HepG2 (cell line): ENCODE measurements around the gene CNTN4. TPM values are rescaled to one million over a fixed set of nuclear protein-coding genes. Genes with fewer than 3 reads are reported as not detected.

Source experiments
- ATAC-seq: fragments of 200-7000 bp; cut with Tn5 transposase; 3 replicates; pipeline ENCODE4 v1.9.1; 2020; ENCODE audit warnings: mild to moderate bottlenecking, moderate library complexity
- BruUV-seq: library from RNA; stranded (reverse); fragments of 400-500 nt; replicated peaks from 2 replicates; lab custom pipeline; 2021; lab: Mats Ljungman, UMichigan
- CTCF ChIA-PET: fragments of 300-600 bp; formaldehyde crosslinking; extraction: SDS; loops from one replicate; lab custom pipeline; 2021; ENCODE audit warnings: low total read pairs, inconsistent platforms, low intra/inter-chr PET ratio; lab: Yijun Ruan, JAX
- POLR2A ChIA-PET: fragments of 350-600 bp; sonication (Branson Sonifier 250); formaldehyde crosslinking; loops from one replicate; lab custom pipeline; 2020; ENCODE audit warnings: antibody characterized with exemption, inconsistent platforms; lab: Yijun Ruan, JAX
- DNase-seq: peaks from one replicate; pipeline ENCODE4 v3.0.0-alpha.2; 2015; ENCODE audit warnings: low spot score
- FAIRE-seq: peaks from 3 replicates; lab custom pipeline; 2011; peaks lifted over from hg19 to GRCh38; lab: Jason Lieb, UNC
- H2AFZ ChIP-seq: one replicate; pipeline ENCODE4 v1.6.1; 2011; ENCODE audit warnings: low read length, inconsistent platforms
- H3K27ac ChIP-seq: fragments of 300-600 bp; 3 replicates; pipeline ENCODE4 v1.8.0; 2011; ENCODE audit warnings: mixed run types, mild to moderate bottlenecking, mixed read lengths, low read length, inconsistent platforms; ENCODE audit not compliant: insufficient read depth; ENCODE audit errors: extremely low read length
- H3K27me3 ChIP-seq, 2 experiments: fragments of 200-600 bp in 1 of 2; 2 replicates in 1 of 2; 3 replicates in 1 of 2; pipeline versions ENCODE4 v1.6.0 to v1.8.0; 2011; ENCODE audit warnings: low read length in 2 of 2, mild to moderate bottlenecking in 2 of 2, moderate library complexity in 2 of 2, inconsistent platforms in 1 of 2; ENCODE audit not compliant: insufficient read depth in 2 of 2, control insufficient read depth in 1 of 2
- H3K36me3 ChIP-seq, 2 experiments: fragments of 200-600 bp in 1 of 2; replicated peaks in 1 of 2; 2 replicates in 1 of 2; 3 replicates in 1 of 2; pipeline versions ENCODE4 v1.5.1 to v1.8.0; 2011; ENCODE audit warnings: low read length in 2 of 2, inconsistent platforms in 1 of 2; ENCODE audit not compliant: insufficient read depth in 2 of 2, control insufficient read depth in 1 of 2
- H3K4me1 ChIP-seq: 2 replicates; pipeline ENCODE4 v1.5.1; 2012; ENCODE audit warnings: low read length, inconsistent platforms; ENCODE audit not compliant: insufficient read depth
- H3K4me2 ChIP-seq: 2 replicates; pipeline ENCODE4 v1.6.0; 2011; ENCODE audit warnings: low read depth, low read length, inconsistent platforms
- H3K4me3 ChIP-seq, 3 experiments: fragments of 200-600 bp in 1 of 3; sonication (generic), shearing (Covaris generic) in 1 of 3; replicated peaks in 1 of 3; 2 replicates each; pipeline ENCODE4 v1.5.1; 2011 to 2016; ENCODE audit warnings: low read length in 3 of 3, inconsistent platforms in 2 of 3, low read depth in 2 of 3, mild to moderate bottlenecking in 2 of 3, control low read depth in 1 of 3, mixed read lengths in 1 of 3; ENCODE audit not compliant: insufficient read depth in 1 of 3
- H3K79me2 ChIP-seq: one replicate; pipeline ENCODE4 v1.6.1; 2011; ENCODE audit warnings: low read length, inconsistent platforms; ENCODE audit not compliant: insufficient read depth
- H3K9ac ChIP-seq: 2 replicates; pipeline ENCODE4 v1.6.0; 2011; ENCODE audit warnings: mild to moderate bottlenecking, low read depth, low read length, inconsistent platforms; ENCODE audit not compliant: insufficient read depth
- H3K9me3 ChIP-seq: 2 replicates; pipeline ENCODE4 v1.5.1; 2012; ENCODE audit warnings: mild to moderate bottlenecking, low read length
- H4K20me1 ChIP-seq: 2 replicates; pipeline ENCODE4 v1.6.0; 2011; ENCODE audit warnings: inconsistent platforms, mild to moderate bottlenecking, low read length, moderate library complexity; ENCODE audit not compliant: insufficient read depth
- CBX5 ChIP-seq: sonication (generic); formaldehyde crosslinking; IDR thresholded peaks from 2 replicates; pipeline ENCODE4 v1.4.0; 2020; ENCODE audit warnings: missing genetic modification reagents, borderline replicate concordance
- EEA1 ChIP-seq: sonication (generic); formaldehyde crosslinking; IDR thresholded peaks from 2 replicates; pipeline ENCODE4 v1.5.1; 2020; ENCODE audit warnings: mild to moderate bottlenecking, missing genetic modification reagents, borderline replicate concordance
- HMGXB4 ChIP-seq, 2 experiments: sonication (generic) in 1 of 2; formaldehyde crosslinking in 1 of 2; IDR thresholded peaks; 2 replicates each; pipeline versions ENCODE4 v1.4.0 to v1.6.1; 2018 to 2020; ENCODE audit warnings: missing genetic modification reagents in 2 of 2, borderline replicate concordance in 1 of 2, low read depth in 1 of 2, mild to moderate bottlenecking in 1 of 2, missing biosample characterization in 1 of 2
- NCOA5 ChIP-seq: sonication (generic); formaldehyde crosslinking; IDR thresholded peaks from 2 replicates; pipeline ENCODE4 v1.4.0; 2020; ENCODE audit warnings: missing genetic modification reagents
- PBX3 ChIP-seq: sonication (generic); formaldehyde crosslinking; IDR thresholded peaks from 2 replicates; pipeline ENCODE4 v1.8.1; 2023; ENCODE audit warnings: missing genetic modification reagents, inconsistent platforms, borderline replicate concordance
- POLR2A ChIP-seq, 2 experiments: IDR thresholded peaks; 2 replicates each; pipeline ENCODE4 v1.6.1; 2011; ENCODE audit warnings: low read depth in 2 of 2, low read length in 2 of 2, mild to moderate bottlenecking in 1 of 2, moderate library complexity in 1 of 2; ENCODE audit not compliant: insufficient read depth in 1 of 2
- SETDB1 ChIP-seq: sonication (generic); formaldehyde crosslinking; IDR thresholded peaks from 2 replicates; pipeline ENCODE4 v1.5.1; 2020; ENCODE audit warnings: missing genetic modification reagents, mild to moderate bottlenecking, borderline replicate concordance
- SOX13 ChIP-seq, 3 experiments: fragments of 450-650 bp in 1 of 3; sonication (generic) in 1 of 3; formaldehyde crosslinking in 1 of 3; IDR thresholded peaks in 2 of 3; conservative IDR thresholded peaks in 1 of 3; 2 replicates each; pipeline versions ENCODE4 v1.5.0 to v1.6.1; 2016 to 2020; ENCODE audit warnings: antibody characterized with exemption in 1 of 3, mild to moderate bottlenecking in 1 of 3, missing compliant biosample characterization in 1 of 3, missing genetic modification reagents in 1 of 3, moderate library complexity in 1 of 3
- TEAD2 ChIP-seq: sonication (generic); formaldehyde crosslinking; IDR thresholded peaks from 2 replicates; pipeline ENCODE4 v1.9.0; 2021; ENCODE audit warnings: missing genetic modification reagents
- ZBTB14 ChIP-seq: sonication (generic); formaldehyde crosslinking; IDR thresholded peaks from 2 replicates; pipeline ENCODE4 v1.4.0; 2020; ENCODE audit warnings: missing genetic modification reagents
- ZNF530 ChIP-seq: sonication (generic); formaldehyde crosslinking; IDR thresholded peaks from 2 replicates; pipeline ENCODE4 v1.5.0; 2020; ENCODE audit warnings: low read depth, mild to moderate bottlenecking, missing genetic modification reagents
- ZNF570 ChIP-seq: sonication (generic); formaldehyde crosslinking; IDR thresholded peaks from 2 replicates; pipeline ENCODE4 v1.4.0; 2020; ENCODE audit warnings: mild to moderate bottlenecking, missing genetic modification reagents, borderline replicate concordance
- ZNF75D ChIP-seq: sonication (generic); formaldehyde crosslinking; IDR thresholded peaks from 2 replicates; pipeline ENCODE4 v1.8.1; 2023; ENCODE audit warnings: missing genetic modification reagents, mild to moderate bottlenecking, borderline replicate concordance
- ZNF781 ChIP-seq: sonication (generic); formaldehyde crosslinking; IDR thresholded peaks from 2 replicates; pipeline ENCODE4 v1.5.1; 2020; ENCODE audit warnings: borderline replicate concordance, mild to moderate bottlenecking, missing genetic modification reagents; ENCODE audit errors: not compliant biosample characterization
- WGBS: methylation state at CpG from one replicate; pipeline ENCODE4 v1.1.6; 2017; ENCODE audit warnings: low lambda C conversion rate; 5-methylcytosine and 5-hydroxymethylcytosine counted together
- in situ Hi-C: cut with HindIII; loops from 2 replicates; pipeline ENCODE4 v1.10.0; 2017; ENCODE audit warnings: low pct_unique_long_range_greater_than_20kb; ENCODE audit not compliant: extremely low pct_ligation_motif_present
- intact Hi-C: fragments of 100-400 bp; cut with micrococcal nuclease; formaldehyde crosslinking; loops from one replicate; pipeline ENCODE4 v1.10.0; 2022; ENCODE audit not compliant: unreplicated experiment
- polyA plus RNA-seq, 8 experiments: library from polyadenylated mRNA; depleted of rRNA in 3 of 8; stranded (reverse) in 7 of 8; unstranded in 1 of 8; fragments of >200 nt; fragmentation: Illumina TruSeq in 4 of 8; extraction: Trizol in 4 of 8; gene quantifications; 2 replicates each; pipeline versions ENCODE4 v1.2.1 to v1.2.3, GENCODE V29; 2011 to 2016; ENCODE audit warnings: low read depth in 4 of 8, missing spikeins in 1 of 8, mixed read lengths in 1 of 8; ENCODE audit not compliant: insufficient read depth in 1 of 8
- total RNA-seq, 5 experiments: library from RNA; depleted of rRNA; stranded (reverse); fragments of >200 nt; fragmentation: Illumina TruSeq; extraction: Trizol; gene quantifications; 2 replicates each; pipeline ENCODE4 v1.2.3, GENCODE V29; 2016; ENCODE audit warnings: low read depth in 1 of 5

CNTN4 gene
- total and polyA plus RNA-seq, 2 of the 13 experiments (the other 11 are each of a cell fraction or from before 2014, with no cell fraction given), result 0.01 to 0.13 TPM

GRCh38 chr3:2770451-2770850 is 671.8 kb downstream of the CNTN4 start:
- TF ChIP-seq ZNF75D (CRISPR knock-in tag), result no peak
- no peak for TF ChIP-seq SETDB1 (CRISPR knock-in tag)
- TF ChIP-seq ZNF781 (CRISPR knock-in tag), result no peak
- TF ChIP-seq HMGXB4 (CRISPR knock-in tag; IDR thresholded peaks at IDR 0.05; ENCODE audit: borderline replicate concordance in 1 of 2, low read depth in 1 of 2), result no peak
- TF ChIP-seq EEA1 (CRISPR knock-in tag), result no peak
- TF ChIP-seq CBX5 (CRISPR knock-in tag), result no peak
- no peak for TF ChIP-seq TEAD2 (CRISPR knock-in tag)
- TF ChIP-seq POLR2A (IDR thresholded peaks at IDR 0.05; ENCODE audit: insufficient read depth in 1 of 2, low read depth in 2 of 2, low read length in 2 of 2), result no peak
- TF ChIP-seq ZNF530 (CRISPR knock-in tag), result no peak
- TF ChIP-seq SOX13 (IDR thresholded peaks at IDR 0.05), result no peak
- TF ChIP-seq SOX13 (CRISPR knock-in tag; conservative IDR thresholded peaks at IDR 0.05 in 1 of 2, IDR thresholded peaks at IDR 0.05 in 1 of 2), result no peak
- no peak for TF ChIP-seq PBX3 (CRISPR knock-in tag)
- TF ChIP-seq ZNF570, result no peak
- TF ChIP-seq ZBTB14 (CRISPR knock-in tag), result no peak
- no peak for TF ChIP-seq NCOA5 (CRISPR knock-in tag)
- H3K36me3 ChIP-seq, result no peaks in the 10 kb centered on the region
- no peaks in the 10 kb centered on the region for H4K20me1 ChIP-seq
- no TSS peak for BruUV-seq
- 0% methylated on average over 2 of the region's 2 CpGs for WGBS
- in situ Hi-C loops, result no loop called here
- H3K27ac ChIP-seq, result no peak overlapping the region
- H2AFZ ChIP-seq, result no peak overlapping the region
- ATAC-seq (0 out of 3 replicates have a peak, but pooled peaks have one; percentile 25), DNase-seq (peak; percentile 4), FAIRE-seq (no peak)
- intact Hi-C loops, result no loop called here
- no peak overlapping the region for H3K4me3 ChIP-seq
- no peaks in the 10 kb centered on the region for H3K27me3 ChIP-seq
- no peaks in the 10 kb centered on the region for H3K79me2 ChIP-seq
- no peak overlapping the region for H3K4me2 ChIP-seq
- no peaks in the 10 kb centered on the region for H3K4me1 ChIP-seq
- CTCF ChIA-PET, result no interaction called here
- no peak overlapping the region for H3K9ac ChIP-seq
- POLR2A ChIA-PET, result no interaction called here
- no peaks in the 10 kb centered on the region for H3K9me3 ChIP-seq
